ENCODE data around the gene INTS11. TPM values are rescaled to one million over a fixed set of nuclear protein-coding genes. Genes with fewer than 3 reads are reported as not detected.

Gene INTS11
- total RNA-seq, 1 experiment from 2014 or later: 139 TPM

- no peak overlapping the region for H2BK15ac ChIP-seq (ENCODE audit: low read depth, low read length)
- no peak overlapping the region for H3K14ac ChIP-seq (ENCODE audit: insufficient read depth, low read length)
- H3K23ac ChIP-seq (ENCODE audit: insufficient read length, low read depth, low read length): no peak overlapping the region
- H4K20me1 ChIP-seq (ENCODE audit: control insufficient read depth, insufficient read depth, insufficient read length): no peaks in the 10 kb centered on the region
- no peak overlapping the region for H4K5ac ChIP-seq (ENCODE audit: insufficient read length, low read depth, low read length)
- H2AFZ ChIP-seq (ENCODE audit: low read length): no peak overlapping the region
- TF ChIP-seq CTCF (conservative IDR thresholded peaks at IDR 0.05): no peak
- no peaks in the 10 kb centered on the region for H3K23me2 ChIP-seq (ENCODE audit: insufficient read length, low read depth, low read length, poor library complexity, severe bottlenecking)
- no peak overlapping the region for H3K27ac ChIP-seq (ENCODE audit: insufficient read length, low read depth, low read length)
- H3K56ac ChIP-seq (ENCODE audit: insufficient read length, low read depth, low read length): no peak overlapping the region
- H4K8ac ChIP-seq (replicated peaks; ENCODE audit: insufficient read length, low read depth, low read length): no peak overlapping the region
- peaks cover 43 to 74% (median 64%) of the 10 kb centered on the region in 3 experiments; a peak in 6 of 7 replicates for H3K36me3 Mint-ChIP-seq (ENCODE audit: insufficient read depth in 1 of 3, low read depth in 3 of 3)
- no peaks in the 10 kb centered on the region for H3K79me1 ChIP-seq (ENCODE audit: insufficient read depth, low read depth, low read length, poor library complexity, severe bottlenecking)
- H3K4me2 ChIP-seq (ENCODE audit: insufficient read depth, insufficient read length, low read length): no peak overlapping the region
- no peaks in the 10 kb centered on the region for H3K4me1 ChIP-seq (ENCODE audit: insufficient read depth, low read length)
- H4K91ac ChIP-seq (ENCODE audit: insufficient read length, low read depth, low read length): no peak overlapping the region
- H2BK120ac ChIP-seq (ENCODE audit: low read depth, low read length, poor library complexity, severe bottlenecking): no peak overlapping the region
- H3K9me3 ChIP-seq (ENCODE audit: control insufficient read depth, low read depth, low read length): no peaks in the 10 kb centered on the region
- H3K79me2 ChIP-seq (ENCODE audit: insufficient read depth, low read length): no peaks in the 10 kb centered on the region; the same call in 1 of the 2 replicates
- H3K27ac Mint-ChIP-seq: no peak overlapping the region
- peaks cover 3% of the 10 kb centered on the region; the same call in 1 of the 2 replicates for H3K27me3 Mint-ChIP-seq (ENCODE audit: low read depth)
- H3K4ac ChIP-seq (ENCODE audit: low read depth, low read length): no peak overlapping the region
- H3K27me3 ChIP-seq (ENCODE audit: insufficient read depth, low read length): no peaks in the 10 kb centered on the region
- H2BK20ac ChIP-seq (ENCODE audit: low read depth, low read length, poor library complexity, severe bottlenecking): no peak overlapping the region
- no peaks in the 10 kb centered on the region for H3K9me3 Mint-ChIP-seq
- H3K18ac ChIP-seq (ENCODE audit: insufficient read length, low read depth, low read length): no peak overlapping the region
- H3T11ph ChIP-seq (ENCODE audit: low read length): no peak overlapping the region
- H3K4me3 Mint-ChIP-seq: no peak overlapping the region
- peaks cover 0 to 3% of the 10 kb centered on the region in 2 experiments; a peak in 2 of 4 replicates for H3K4me1 Mint-ChIP-seq
- H2BK12ac ChIP-seq (ENCODE audit: insufficient read length, low read depth, low read length): no peak overlapping the region
- H2AK5ac ChIP-seq (ENCODE audit: insufficient read length, low read length): no peak overlapping the region
- no peak overlapping the region for H3K9ac ChIP-seq (ENCODE audit: extremely low read depth, insufficient read length, low read length)
- H2BK5ac ChIP-seq (ENCODE audit: insufficient read length, low read length): no peak overlapping the region
- DNase-seq: no peak
- no CpG with 5 or more reads among the region's 9 CpGs for WGBS (ENCODE audit: extremely low coverage, insufficient read length, low lambda C conversion rate)
These were observed 60.4 kb downstream of the INTS11 start for GRCh38 chr1:1264026-1264425.
